HG03575 (cell line): ENCODE results near the gene BLMH.

Experiments
- ATAC-seq: cut with Tn5 transposase; IDR thresholded peaks from one replicate; pipeline ENCODE4 v1.9.1; 2021; ENCODE audit not compliant: unreplicated experiment, insufficient number of reproducible peaks, low FRiP score; ENCODE audit errors: extremely low read depth

BLMH gene

GRCh38 chr17:30312226-30312625 is 20.5 kb upstream of the BLMH start:
- no peak for ATAC-seq

DNA sequence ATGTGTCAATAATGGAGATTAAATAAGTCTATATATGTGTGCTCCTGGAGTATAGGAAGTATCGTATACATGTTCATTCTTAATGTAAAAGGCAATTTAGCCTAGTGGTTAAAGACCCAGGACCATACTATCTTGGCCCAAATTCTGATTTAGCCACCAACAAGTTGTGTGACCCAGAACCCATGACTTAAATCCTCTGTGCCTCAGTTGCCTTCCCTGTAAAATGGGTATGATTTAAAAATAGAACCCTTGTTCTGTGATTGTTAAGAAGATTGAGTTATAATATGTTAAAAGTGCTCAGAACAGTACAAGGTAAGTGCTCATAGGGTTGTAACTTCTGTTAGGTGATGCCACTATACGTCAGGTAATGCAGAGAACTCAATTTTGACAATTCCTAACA is 18.8 kb upstream of the BLMH start:
- no peak for ATAC-seq

- no peak for ATAC-seq
Measured at GRCh38 chr17:30309591-30309990, 17.8 kb upstream of the BLMH start.

GRCh38 chr17:30308406-30308805 is 16.7 kb upstream of the BLMH start:
- no peak for ATAC-seq

- ATAC-seq, result no peak
Measured at GRCh38 chr17:30304778-30305177, 13.0 kb upstream of the BLMH start.

DNA sequence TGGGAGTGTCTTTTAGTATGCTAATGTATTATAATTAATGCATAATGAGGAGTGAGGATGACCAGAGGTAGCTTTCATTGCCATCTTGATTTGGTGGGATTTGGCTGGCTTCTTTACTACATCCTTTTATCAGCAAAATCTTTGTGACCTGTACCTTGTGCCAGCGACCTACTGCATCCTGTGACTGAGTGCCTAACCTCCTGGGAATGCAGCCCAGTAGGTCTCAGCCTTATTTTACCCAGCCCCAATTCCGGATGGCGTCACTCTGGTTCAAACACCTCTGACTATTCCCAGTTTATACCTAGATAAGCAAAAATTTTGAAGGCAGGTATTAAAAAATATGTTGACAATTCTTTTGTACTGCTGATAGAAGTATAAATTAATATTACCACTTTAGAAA is 10.5 kb upstream of the BLMH start:
- ATAC-seq, result no peak

GRCh38 chr17:30300818-30301217 is 9.1 kb upstream of the BLMH start:
- no peak for ATAC-seq

DNA sequence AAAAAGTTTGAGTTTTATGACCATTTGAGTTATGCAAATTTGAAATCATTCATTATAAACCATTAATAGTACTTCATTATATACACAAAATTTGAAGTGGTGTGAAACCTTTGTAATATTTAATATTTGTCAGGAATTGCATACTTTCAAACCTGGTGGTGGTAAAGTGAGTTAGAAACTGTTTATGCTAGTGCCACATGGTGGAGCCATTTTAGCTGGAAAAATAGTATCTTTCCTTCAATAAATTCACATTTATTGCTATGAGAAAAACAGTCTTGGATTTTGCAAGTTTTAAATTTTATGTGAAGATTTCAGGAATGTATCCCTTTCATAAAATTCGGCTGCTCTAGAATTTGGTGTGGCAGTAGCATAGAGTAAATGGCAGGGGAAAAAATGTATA is 7.3 kb upstream of the BLMH start:
- no peak for ATAC-seq

- no peak for ATAC-seq
Measured at GRCh38 chr17:30297715-30298114, 6.0 kb upstream of the BLMH start.

GRCh38 chr17:30296499-30297080 is 4.8 kb upstream of the BLMH start:
- no peak for ATAC-seq

GRCh38 chr17:30292286-30292858 is 628 bp upstream of the BLMH start:
- ATAC-seq, result no peak

- no peak for ATAC-seq
Measured at GRCh38 chr17:30290696-30291542, 825 bp downstream of the BLMH start.

GRCh38 chr17:30290077-30290476 is 1.7 kb downstream of the BLMH start:
- no peak for ATAC-seq

DNA sequence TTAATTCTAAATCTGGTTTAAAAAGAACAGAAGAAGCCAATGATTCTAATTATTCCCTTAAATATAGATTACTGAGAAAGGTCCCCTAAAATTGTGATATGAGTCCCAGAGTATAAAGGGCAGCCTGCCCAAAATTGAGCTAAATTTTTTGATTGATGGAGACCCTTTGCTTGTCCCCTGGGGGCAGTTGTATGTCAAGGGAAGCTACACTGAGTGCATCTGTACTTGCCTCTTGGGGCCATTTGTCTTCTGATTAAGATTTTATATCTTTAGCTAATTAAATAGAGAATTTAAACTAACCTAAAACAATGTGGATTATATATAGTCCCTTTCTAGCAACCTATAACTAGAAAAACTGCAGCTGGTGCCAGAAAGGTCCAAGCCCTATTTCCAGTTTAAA is 12.6 kb downstream of the BLMH start:
- ATAC-seq, result no peak

- ATAC-seq, result no peak
Measured at GRCh38 chr17:30278032-30278431, 13.7 kb downstream of the BLMH start.

GRCh38 chr17:30275911-30276310 is 15.8 kb downstream of the BLMH start:
- no peak for ATAC-seq

- no peak for ATAC-seq
Measured at GRCh38 chr17:30274887-30275286, 16.9 kb downstream of the BLMH start.

GRCh38 chr17:30273373-30273772 is 18.4 kb downstream of the BLMH start:
- no peak for ATAC-seq

GRCh38 chr17:30271102-30271501 is 20.6 kb downstream of the BLMH start:
- ATAC-seq, result no peak

DNA sequence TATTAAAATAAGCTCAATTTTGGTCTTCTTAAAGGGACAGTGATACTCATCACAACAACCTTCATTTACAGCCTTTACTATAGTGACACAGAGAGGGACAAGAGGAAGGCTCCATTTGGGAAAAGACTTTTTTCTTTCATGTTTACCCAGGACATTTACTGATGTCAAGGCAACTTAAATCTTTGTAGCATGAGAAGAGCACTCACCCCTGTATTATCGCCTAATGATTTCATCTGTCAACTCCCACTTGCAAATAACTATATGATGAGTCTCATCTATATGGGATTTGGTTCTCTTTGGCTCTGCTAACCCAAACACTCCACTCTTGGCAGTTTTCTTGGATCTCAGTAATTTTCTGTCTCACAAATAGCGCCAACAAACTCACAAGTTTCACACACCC is 24.1 kb downstream of the BLMH start:
- ATAC-seq, result no peak
